Stimulated activated CD8-positive, alpha-beta memory T cell treated with anti-CD3 and anti-CD28 coated beads, Interleukin-2, amount 100 ng/mL, for 48 hours (primary cell): ENCODE data around the gene RNF114.
"Not testable (repeated sequence)": the region's sequence is repeated elsewhere in the genome, so short reads cannot be mapped to it uniquely, and the experiment has no call there.

Source experiments
- DNase-seq, 2 donors: peaks; one replicate each; pipeline ENCODE4 v3.0.0-alpha.2; 2020; ENCODE audit warnings: low read depth in 2 of 2

The RNF114 gene

GRCh38 chr20:49936153-49937026, at the start of gene RNF114:
RNF114 (plus strand) TSS chr20:49936397; CDS start chr20:49936413, 16 bp downstream.
- DNase-seq: peak; percentile 86 to 91

- DNase-seq: no peak
These were observed 49.5 kb upstream of the RNF114 start for GRCh38 chr20:49886571-49887213.

GRCh38 chr20:49887251-49888211, 48.7 kb upstream of the RNF114 start:
- DNase-seq: no peak

GRCh38 chr20:49888212-49889000, 47.8 kb upstream of the RNF114 start:
- DNase-seq: peak; percentile 21 to 56

GRCh38 chr20:49889001-49889934, 46.9 kb upstream of the RNF114 start:
- no peak for DNase-seq

- no peak for DNase-seq
These were observed 46.3 kb upstream of the RNF114 start for GRCh38 chr20:49889935-49890333.

GRCh38 chr20:49890471-49891361, 45.5 kb upstream of the RNF114 start:
- DNase-seq: no peak

- DNase-seq: no peak
These were observed 44.6 kb upstream of the RNF114 start for GRCh38 chr20:49891476-49892110.

- no peak for DNase-seq
These were observed 43.9 kb upstream of the RNF114 start for GRCh38 chr20:49892260-49892659.

- DNase-seq: no peak
These were observed 43.4 kb upstream of the RNF114 start for GRCh38 chr20:49892817-49893216.

GRCh38 chr20:49893242-49894072, 42.7 kb upstream of the RNF114 start:
- DNase-seq: peak in 1 of 2 donors; percentile 48

GRCh38 chr20:49894073-49894470, 42.1 kb upstream of the RNF114 start:
- DNase-seq: peak in 1 of 2 donors; percentile 18

GRCh38 chr20:49895474-49896093, 40.6 kb upstream of the RNF114 start:
- DNase-seq: not testable (repeated sequence)

- DNase-seq: no peak
These were observed 40.0 kb upstream of the RNF114 start for GRCh38 chr20:49896204-49896603.

- no peak for DNase-seq
These were observed 36.4 kb upstream of the RNF114 start for GRCh38 chr20:49899541-49900383.

- DNase-seq: no peak
These were observed 34.6 kb upstream of the RNF114 start for GRCh38 chr20:49901588-49901987.
